MM.1S (cell line): ENCODE measurements around the gene ADIPOR2.

ENCODE experiments used
- DNase-seq: peaks from one replicate; pipeline ENCODE4 v3.0.0-alpha.2; 2015
- H2AFZ ChIP-seq: fragments of 300-600 bp; sonication (generic); 2 replicates; pipeline ENCODE4 v1.6.0; 2016; ENCODE audit warnings: antibody characterized with exemption, low read length
- H3F3A ChIP-seq: fragments of 300-600 bp; sonication (generic); 2 replicates; pipeline ENCODE4 v1.6.1; 2016; ENCODE audit warnings: mild to moderate bottlenecking, antibody characterized with exemption, low read length, moderate library complexity, mixed read lengths; ENCODE audit not compliant: insufficient read depth
- H3K27ac ChIP-seq: fragments of 300-600 bp; sonication (generic); 2 replicates; pipeline ENCODE4 v1.5.1; 2016; ENCODE audit warnings: mild to moderate bottlenecking, low read length
- H3K27me3 ChIP-seq: fragments of 300-600 bp; sonication (generic); replicated peaks from 2 replicates; pipeline ENCODE4 v1.6.0; 2016; ENCODE audit warnings: low read length; ENCODE audit not compliant: insufficient read depth
- H3K36me3 ChIP-seq: fragments of 300-600 bp; sonication (generic); replicated peaks from 2 replicates; pipeline ENCODE4 v1.6.1; 2016; ENCODE audit warnings: mild to moderate bottlenecking, low read length, mixed read lengths; ENCODE audit not compliant: insufficient read depth
- H3K4me1 ChIP-seq: fragments of 300-600 bp; sonication (generic); 2 replicates; pipeline ENCODE4 v1.6.1; 2016; ENCODE audit warnings: low read length, mixed read lengths
- H3K4me2 ChIP-seq: fragments of 300-600 bp; sonication (generic); 2 replicates; pipeline ENCODE4 v1.6.0; 2016; ENCODE audit warnings: low read depth, low read length
- H3K4me3 ChIP-seq: fragments of 300-600 bp; sonication (generic); 2 replicates; pipeline ENCODE4 v1.5.1; 2016; ENCODE audit warnings: low read length, mixed read lengths
- H3K79me2 ChIP-seq: fragments of 300-600 bp; sonication (generic); 2 replicates; pipeline ENCODE4 v1.6.1; 2016; ENCODE audit warnings: mixed run types, low read length, mixed read lengths
- H3K9ac ChIP-seq: fragments of 300-600 bp; sonication (generic); 2 replicates; pipeline ENCODE4 v1.6.1; 2016; ENCODE audit warnings: low read length, mixed read lengths
- H3K9me2 ChIP-seq: fragments of 300-600 bp; sonication (generic); replicated peaks from 2 replicates; pipeline ENCODE4 v1.6.1; 2016; ENCODE audit warnings: mild to moderate bottlenecking, low read length, mixed read lengths; ENCODE audit not compliant: insufficient read depth
- H3K9me3 ChIP-seq: fragments of 300-600 bp; sonication (generic); replicated peaks from 2 replicates; pipeline ENCODE4 v1.6.1; 2016; ENCODE audit warnings: mild to moderate bottlenecking, low read length, mixed read lengths; ENCODE audit not compliant: insufficient read depth
- H4K20me1 ChIP-seq: fragments of 300-600 bp; sonication (generic); 2 replicates; pipeline ENCODE4 v1.6.1; 2016; ENCODE audit warnings: mild to moderate bottlenecking, low read length, moderate library complexity, mixed read lengths; ENCODE audit not compliant: insufficient read depth
- CTCF ChIP-seq: fragments of 300-600 bp; sonication (generic); IDR thresholded peaks from 2 replicates; pipeline ENCODE4 v1.5.1; 2016; ENCODE audit warnings: antibody characterized with exemption, low read length, mixed read lengths
- EZH2 ChIP-seq: fragments of 300-600 bp; sonication (generic); optimal IDR thresholded peaks from 2 replicates; pipeline ENCODE3; 2017; ENCODE audit warnings: low read depth, mild to moderate bottlenecking, antibody characterized with exemption, low read length, mixed read lengths
- EZH2phosphoT487 ChIP-seq: fragments of 300-600 bp; sonication (generic); IDR thresholded peaks from 2 replicates; pipeline ENCODE4 v1.6.1; 2018; ENCODE audit warnings: antibody characterized with exemption, low read length

ADIPOR2 gene

DNA sequence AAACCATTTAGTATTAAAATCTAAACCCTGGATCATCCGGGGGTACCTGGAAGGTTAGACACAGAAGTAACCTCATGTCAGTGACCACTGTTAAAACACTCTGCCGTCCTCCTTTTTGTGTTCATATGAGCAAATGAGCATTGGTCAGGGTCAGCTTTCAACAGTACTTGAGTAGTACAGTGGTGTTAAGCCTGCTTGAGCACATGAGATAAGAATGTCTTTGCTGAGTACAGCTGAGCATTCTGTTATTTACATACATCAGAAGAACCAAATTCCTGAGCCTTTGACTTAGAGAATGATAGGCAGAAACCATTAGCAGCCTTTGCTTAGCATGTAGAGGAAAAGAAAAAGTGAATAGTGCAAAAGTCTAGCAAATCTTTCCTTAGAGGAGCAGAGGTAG, 90.9 kb downstream of the ADIPOR2 start:
- Histone ChIP-seq H3K36me3 (no peaks in the 10 kb centered on the region), H3K9me3 (no peaks in the 10 kb centered on the region), H3K9me2 (no peaks in the 10 kb centered on the region), H3K4me2 (no peak overlapping the region), H3K79me2 (0 out of 2 replicates have a peak, but pooled peaks cover 4% of the 10 kb centered on the region), H3F3A (no peaks in the 10 kb centered on the region), H3K27me3 (no peaks in the 10 kb centered on the region), H3K27ac (no peak overlapping the region), H2AFZ (no peak overlapping the region), H3K4me1 (no peaks in the 10 kb centered on the region), H4K20me1 (no peaks in the 10 kb centered on the region), H3K4me3 (no peak overlapping the region), H3K9ac (no peak overlapping the region)
- DNase-seq = no peak
- TF ChIP-seq EZH2 = no peak

GRCh38 chr12:1782215-1782614, 91.3 kb downstream of the ADIPOR2 start:
- no peak overlapping the region for H3K4me3 ChIP-seq
- no peaks in the 10 kb centered on the region for H3K4me1 ChIP-seq
- H3K4me2 ChIP-seq = no peak overlapping the region
- H4K20me1 ChIP-seq = no peaks in the 10 kb centered on the region
- no peak overlapping the region for H3K9ac ChIP-seq
- TF ChIP-seq EZH2 (no peak), EZH2phosphoT487 (no peak), CTCF (no peak)
- no peaks in the 10 kb centered on the region for H3K9me2 ChIP-seq
- H3F3A ChIP-seq = no peaks in the 10 kb centered on the region
- H2AFZ ChIP-seq = no peak overlapping the region
- no peaks in the 10 kb centered on the region for H3K27me3 ChIP-seq
- DNase-seq = no peak
- H3K79me2 ChIP-seq = 0 out of 2 replicates have a peak, but pooled peaks cover 4% of the 10 kb centered on the region
- no peaks in the 10 kb centered on the region for H3K36me3 ChIP-seq
- no peak overlapping the region for H3K27ac ChIP-seq
- H3K9me3 ChIP-seq = no peaks in the 10 kb centered on the region

DNA sequence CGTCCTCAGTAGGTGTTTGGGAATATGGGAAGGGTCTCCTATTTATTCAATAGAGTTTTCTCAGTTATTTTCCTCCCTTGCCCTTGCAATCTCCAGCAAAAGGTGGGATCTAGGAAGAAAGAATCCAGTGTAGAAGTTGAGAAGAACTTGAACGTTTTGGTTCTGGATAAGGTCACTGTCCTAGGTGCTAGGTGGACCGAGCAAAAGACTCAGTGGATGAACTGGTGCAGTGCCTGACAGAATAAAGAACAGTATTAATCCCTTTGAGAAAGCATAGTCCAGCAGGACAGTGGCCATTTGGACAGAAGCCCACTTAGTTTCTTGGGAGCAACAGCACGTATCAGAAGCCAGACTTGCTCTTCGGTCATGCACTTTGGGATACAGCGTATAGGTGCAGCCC, 96.8 kb downstream of the ADIPOR2 start:
- Histone ChIP-seq H3K79me2 (no peaks in the 10 kb centered on the region), H2AFZ (no peak overlapping the region), H3K27ac (no peak overlapping the region), H3K9me2 (no peaks in the 10 kb centered on the region), H3K4me1 (no peaks in the 10 kb centered on the region), H3K4me3 (no peak overlapping the region), H3F3A (no peaks in the 10 kb centered on the region), H3K9ac (no peak overlapping the region), H3K36me3 (no peaks in the 10 kb centered on the region), H4K20me1 (no peaks in the 10 kb centered on the region), H3K4me2 (no peak overlapping the region), H3K27me3 (no peaks in the 10 kb centered on the region), H3K9me3 (no peaks in the 10 kb centered on the region)
- no peak for DNase-seq
- TF ChIP-seq EZH2 = no peak
- TF ChIP-seq CTCF = no peak
- TF ChIP-seq EZH2phosphoT487 = no peak

GRCh38 chr12:1790444-1790843, 99.6 kb downstream of the ADIPOR2 start:
- DNase-seq = no peak
- no peak overlapping the region for H3K27ac ChIP-seq

More at GRCh38 chr12:1790444-1790843, 99.6 kb downstream of the ADIPOR2 start:
- Histone ChIP-seq H3F3A (no peaks in the 10 kb centered on the region), H3K9me2 (no peaks in the 10 kb centered on the region), H3K9ac (no peak overlapping the region), H3K9me3 (no peaks in the 10 kb centered on the region), H3K4me2 (no peak overlapping the region), H3K79me2 (no peaks in the 10 kb centered on the region), H4K20me1 (no peaks in the 10 kb centered on the region), H3K27me3 (no peaks in the 10 kb centered on the region), H3K4me3 (no peak overlapping the region), H2AFZ (no peak overlapping the region), H3K4me1 (no peaks in the 10 kb centered on the region), H3K36me3 (no peaks in the 10 kb centered on the region)
- TF ChIP-seq CTCF (no peak), EZH2 (no peak), EZH2phosphoT487 (no peak)
